HepG2 (cell line): ENCODE results near the gene RNU1-1. TPM values are rescaled to one million over a fixed set of nuclear protein-coding genes. Genes with fewer than 3 reads are reported as not detected.
"Not testable (repeated sequence)": the region's sequence is repeated elsewhere in the genome, so short reads cannot be mapped to it uniquely, and the experiment has no call there.

Experiments used
- ATAC-seq: fragments of 200-7000 bp; cut with Tn5 transposase; 3 replicates; pipeline ENCODE4 v1.9.1; 2020; ENCODE audit warnings: mild to moderate bottlenecking, moderate library complexity
- BruUV-seq: library from RNA; stranded (reverse); fragments of 400-500 nt; replicated peaks from 2 replicates; lab custom pipeline; 2021; lab: Mats Ljungman, UMichigan
- CTCF ChIA-PET: fragments of 300-600 bp; formaldehyde crosslinking; extraction: SDS; loops from one replicate; lab custom pipeline; 2021; ENCODE audit warnings: low total read pairs, inconsistent platforms, low intra/inter-chr PET ratio; lab: Yijun Ruan, JAX
- POLR2A ChIA-PET: fragments of 350-600 bp; sonication (Branson Sonifier 250); formaldehyde crosslinking; loops from one replicate; lab custom pipeline; 2020; ENCODE audit warnings: antibody characterized with exemption, inconsistent platforms; lab: Yijun Ruan, JAX
- DNase-seq: peaks from one replicate; pipeline ENCODE4 v3.0.0-alpha.2; 2015; ENCODE audit warnings: low spot score
- FAIRE-seq: peaks from 3 replicates; lab custom pipeline; 2011; peaks lifted over from hg19 to GRCh38; lab: Jason Lieb, UNC
- H2AFZ ChIP-seq: one replicate; pipeline ENCODE4 v1.6.1; 2011; ENCODE audit warnings: low read length, inconsistent platforms
- H3K27ac ChIP-seq: fragments of 300-600 bp; 3 replicates; pipeline ENCODE4 v1.8.0; 2011; ENCODE audit warnings: mixed run types, mild to moderate bottlenecking, mixed read lengths, low read length, inconsistent platforms; ENCODE audit not compliant: insufficient read depth; ENCODE audit errors: extremely low read length
- H3K27me3 ChIP-seq, 2 experiments: fragments of 200-600 bp in 1 of 2; 2 replicates in 1 of 2; 3 replicates in 1 of 2; pipeline versions ENCODE4 v1.6.0 to v1.8.0; 2011; ENCODE audit warnings: low read length in 2 of 2, mild to moderate bottlenecking in 2 of 2, moderate library complexity in 2 of 2, inconsistent platforms in 1 of 2; ENCODE audit not compliant: insufficient read depth in 2 of 2, control insufficient read depth in 1 of 2
- H3K36me3 ChIP-seq, 2 experiments: fragments of 200-600 bp in 1 of 2; replicated peaks in 1 of 2; 2 replicates in 1 of 2; 3 replicates in 1 of 2; pipeline versions ENCODE4 v1.5.1 to v1.8.0; 2011; ENCODE audit warnings: low read length in 2 of 2, inconsistent platforms in 1 of 2; ENCODE audit not compliant: insufficient read depth in 2 of 2, control insufficient read depth in 1 of 2
- H3K4me1 ChIP-seq: 2 replicates; pipeline ENCODE4 v1.5.1; 2012; ENCODE audit warnings: low read length, inconsistent platforms; ENCODE audit not compliant: insufficient read depth
- H3K4me2 ChIP-seq: 2 replicates; pipeline ENCODE4 v1.6.0; 2011; ENCODE audit warnings: low read depth, low read length, inconsistent platforms
- H3K4me3 ChIP-seq, 3 experiments: fragments of 200-600 bp in 1 of 3; sonication (generic), shearing (Covaris generic) in 1 of 3; replicated peaks in 1 of 3; 2 replicates each; pipeline ENCODE4 v1.5.1; 2011 to 2016; ENCODE audit warnings: low read length in 3 of 3, inconsistent platforms in 2 of 3, low read depth in 2 of 3, mild to moderate bottlenecking in 2 of 3, control low read depth in 1 of 3, mixed read lengths in 1 of 3; ENCODE audit not compliant: insufficient read depth in 1 of 3
- H3K79me2 ChIP-seq: one replicate; pipeline ENCODE4 v1.6.1; 2011; ENCODE audit warnings: low read length, inconsistent platforms; ENCODE audit not compliant: insufficient read depth
- H3K9ac ChIP-seq: 2 replicates; pipeline ENCODE4 v1.6.0; 2011; ENCODE audit warnings: mild to moderate bottlenecking, low read depth, low read length, inconsistent platforms; ENCODE audit not compliant: insufficient read depth
- H3K9me3 ChIP-seq: 2 replicates; pipeline ENCODE4 v1.5.1; 2012; ENCODE audit warnings: mild to moderate bottlenecking, low read length
- H4K20me1 ChIP-seq: 2 replicates; pipeline ENCODE4 v1.6.0; 2011; ENCODE audit warnings: inconsistent platforms, mild to moderate bottlenecking, low read length, moderate library complexity; ENCODE audit not compliant: insufficient read depth
- GABPB1 ChIP-seq: IDR thresholded peaks from 2 replicates; pipeline ENCODE4 v1.6.1; 2016; ENCODE audit warnings: mild to moderate bottlenecking, missing genetic modification reagents, moderate library complexity, missing compliant biosample characterization
- WGBS: methylation state at CpG from one replicate; pipeline ENCODE4 v1.1.6; 2017; ENCODE audit warnings: low lambda C conversion rate; 5-methylcytosine and 5-hydroxymethylcytosine counted together
- in situ Hi-C: cut with HindIII; loops from 2 replicates; pipeline ENCODE4 v1.10.0; 2017; ENCODE audit warnings: low pct_unique_long_range_greater_than_20kb; ENCODE audit not compliant: extremely low pct_ligation_motif_present
- intact Hi-C: fragments of 100-400 bp; cut with micrococcal nuclease; formaldehyde crosslinking; loops from one replicate; pipeline ENCODE4 v1.10.0; 2022; ENCODE audit not compliant: unreplicated experiment
- polyA plus RNA-seq, 8 experiments: library from polyadenylated mRNA; depleted of rRNA in 3 of 8; stranded (reverse) in 7 of 8; unstranded in 1 of 8; fragments of >200 nt; fragmentation: Illumina TruSeq in 4 of 8; extraction: Trizol in 4 of 8; gene quantifications; 2 replicates each; pipeline versions ENCODE4 v1.2.1 to v1.2.3, GENCODE V29; 2011 to 2016; ENCODE audit warnings: low read depth in 4 of 8, missing spikeins in 1 of 8, mixed read lengths in 1 of 8; ENCODE audit not compliant: insufficient read depth in 1 of 8
- total RNA-seq, 5 experiments: library from RNA; depleted of rRNA; stranded (reverse); fragments of >200 nt; fragmentation: Illumina TruSeq; extraction: Trizol; gene quantifications; 2 replicates each; pipeline ENCODE4 v1.2.3, GENCODE V29; 2016; ENCODE audit warnings: low read depth in 1 of 5

RNU1-1 gene
- total and polyA plus RNA-seq, 2 of the 13 experiments (the other 11 are each of a cell fraction or from before 2014, with no cell fraction given) = under 0.01 to 11,018 TPM

- H3K4me3 ChIP-seq, H4K20me1 ChIP-seq, in situ Hi-C loops, FAIRE-seq, CTCF ChIA-PET, H3K9ac ChIP-seq, H3K9me3 ChIP-seq, BruUV-seq, H3K79me2 ChIP-seq, ATAC-seq, H3K4me2 ChIP-seq, H3K27me3 ChIP-seq, H2AFZ ChIP-seq, DNase-seq, intact Hi-C loops, POLR2A ChIA-PET, H3K36me3 ChIP-seq, H3K27ac ChIP-seq: not testable (repeated sequence)
- peaks cover 24% of the 10 kb centered on the region for H3K4me1 ChIP-seq
- 75% methylated on average over 18 of the region's 22 CpGs for WGBS
Measured at GRCh38 chr1:16535898-16536297, 21.8 kb upstream of the RNU1-1 start.

- intact Hi-C loops, H4K20me1 ChIP-seq, H3K79me2 ChIP-seq, H3K4me3 ChIP-seq, FAIRE-seq, CTCF ChIA-PET, H2AFZ ChIP-seq, H3K27me3 ChIP-seq, BruUV-seq, DNase-seq, H3K9ac ChIP-seq, H3K9me3 ChIP-seq, H3K36me3 ChIP-seq, H3K4me2 ChIP-seq, in situ Hi-C loops, H3K27ac ChIP-seq, ATAC-seq: not testable (repeated sequence)
- WGBS = 84% methylated on average over 34 of the region's 34 CpGs
- POLR2A ChIA-PET = interaction anchor here (1.0 kb wide), 1 partner anchor 22 kb away, joined by 4 read pairs; no protein-coding TSS in a partner anchor
- peaks cover 20% of the 10 kb centered on the region for H3K4me1 ChIP-seq
- TF ChIP-seq GABPB1 (CRISPR knock-in tag) = peak; percentile 11; the same call in 1 of the 2 replicates
Measured at GRCh38 chr1:16535487-16535886, 21.4 kb upstream of the RNU1-1 start.
